Right lung (tissue), 5 donors: ENCODE results near the gene A1CF. TPM values are rescaled to one million over a fixed set of nuclear protein-coding genes. Genes with fewer than 3 reads are reported as not detected.
"Not testable (repeated sequence)": the region's sequence is repeated elsewhere in the genome, so short reads cannot be mapped to it uniquely, and the experiment has no call there.

ENCODE experiments used
- DNase-seq, 2 donors: peaks; one replicate each; pipeline ENCODE4 v3.0.0-alpha.2; 2013
- polyA plus RNA-seq, 5 donors: library from polyadenylated mRNA; unstranded; fragments of 120-200 nt; gene quantifications; one replicate each; pipeline versions ENCODE4 v1.2.1 to v1.2.3, GENCODE V29; 2013; ENCODE audit warnings: inconsistent platforms in 1 of 5, low replicate concordance in 1 of 5; ENCODE audit not compliant: insufficient read length in 5 of 5, insufficient read depth in 1 of 5

Gene A1CF
- polyA plus RNA-seq, 5 donors, result 0.05 to 0.42 (median 0.16) TPM

DNA sequence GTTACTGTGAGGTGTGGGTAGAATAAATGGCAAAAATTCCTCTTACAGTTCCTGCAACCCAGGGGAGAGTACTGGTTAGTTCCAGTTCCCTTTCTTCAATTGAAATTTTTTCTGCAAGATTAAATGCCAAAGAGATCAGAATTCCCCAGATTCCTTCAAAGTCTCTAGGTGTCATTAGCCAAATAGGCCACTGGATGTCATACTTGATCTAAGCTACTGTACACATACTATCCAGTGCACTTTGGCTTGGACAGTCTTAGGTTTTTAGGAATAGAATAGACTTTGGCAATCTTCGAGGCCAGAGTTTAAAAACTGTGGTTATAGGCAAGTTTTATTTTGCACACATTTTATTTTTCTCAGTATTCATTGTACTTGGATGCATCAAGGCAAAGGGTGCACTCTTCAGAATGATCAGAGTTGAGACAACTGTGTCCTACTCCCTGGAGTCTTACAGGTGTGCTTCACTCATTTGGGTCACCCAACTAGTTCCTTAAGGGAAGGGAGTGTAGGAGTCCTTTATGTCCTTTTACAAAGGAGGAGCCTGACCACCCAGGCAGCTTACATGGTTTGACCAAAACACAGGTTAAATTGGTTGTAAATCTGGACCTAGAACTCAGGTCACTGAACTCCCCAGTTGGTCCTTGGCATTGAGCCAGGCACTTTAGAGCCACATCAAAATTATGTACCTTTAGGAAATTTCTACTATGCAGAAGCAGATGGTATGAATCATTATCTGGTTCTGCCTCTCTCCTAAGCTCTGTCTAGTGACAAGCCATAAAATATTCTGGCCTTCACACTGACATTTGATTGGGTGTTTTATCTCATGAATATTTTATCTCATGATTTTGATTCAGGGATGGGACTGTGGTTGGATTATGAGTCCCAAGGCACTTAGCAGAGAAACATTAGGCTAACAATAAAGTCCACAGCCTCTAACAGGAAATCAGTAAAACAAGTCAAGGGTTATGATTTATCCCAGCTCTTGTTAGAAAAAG, 96.2 kb downstream of the A1CF start:
- DNase-seq, result peak in 1 of 2 donors; percentile 12

DNA sequence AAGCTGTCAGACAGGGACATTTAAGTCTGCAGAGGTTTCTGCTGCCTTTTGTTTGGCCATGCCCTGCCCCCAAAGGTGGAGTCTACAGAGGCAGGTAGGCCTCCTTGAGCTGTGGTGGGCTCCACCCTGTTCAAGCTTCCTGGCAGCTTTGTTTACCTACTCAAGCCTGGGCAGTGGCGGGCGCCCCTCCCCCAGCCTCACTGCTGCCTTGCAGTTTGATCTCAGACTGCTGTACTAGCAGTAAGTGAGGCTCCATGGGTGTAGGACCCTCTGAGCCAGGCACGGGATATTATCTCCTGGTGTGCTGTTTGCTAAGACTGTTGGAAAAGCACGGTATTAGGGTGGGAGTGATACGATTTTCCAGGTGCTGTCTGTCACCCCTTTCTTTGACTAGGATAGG, 97.5 kb downstream of the A1CF start:
- not testable (repeated sequence) for DNase-seq

DNA sequence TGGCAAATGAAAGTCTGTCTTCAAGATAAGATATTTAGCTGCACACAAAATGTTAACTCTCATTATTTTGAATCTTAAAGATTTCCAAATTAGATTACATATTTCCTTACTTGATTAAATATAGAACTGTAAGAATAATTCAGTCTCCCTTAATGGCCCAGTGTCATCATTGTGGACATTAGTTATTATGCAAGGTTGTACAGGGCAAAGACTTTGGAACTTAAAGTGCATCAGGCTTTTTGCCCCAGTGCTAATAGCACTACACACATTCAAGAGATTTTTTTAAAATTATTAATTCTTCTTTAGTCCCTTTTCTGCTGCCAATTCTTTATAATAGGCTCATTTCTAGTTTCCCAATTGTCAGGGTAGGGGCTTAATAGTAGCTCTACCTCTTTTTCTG, 103.4 kb downstream of the A1CF start:
- DNase-seq, result not testable (repeated sequence)

DNA sequence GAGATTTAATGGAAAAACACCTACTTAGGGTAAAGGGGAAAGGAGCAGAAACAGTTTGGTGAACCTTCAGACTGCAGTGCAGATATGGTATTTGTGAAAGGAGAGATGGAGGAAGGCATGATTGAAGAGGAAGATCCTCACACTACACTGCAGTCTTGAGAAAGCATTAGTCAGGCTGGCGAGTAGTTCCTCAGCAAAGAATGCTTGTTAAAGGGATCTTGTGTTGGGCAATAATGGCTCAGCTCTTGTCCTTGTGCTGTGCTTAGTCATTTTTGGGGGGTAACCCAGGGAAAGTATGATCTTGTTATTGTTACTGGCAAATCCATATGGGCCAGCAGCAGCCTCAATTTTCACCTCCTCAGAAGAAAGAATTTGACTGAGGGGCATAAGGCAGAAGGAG, 105.4 kb downstream of the A1CF start:
- DNase-seq, result not testable (repeated sequence)

DNA sequence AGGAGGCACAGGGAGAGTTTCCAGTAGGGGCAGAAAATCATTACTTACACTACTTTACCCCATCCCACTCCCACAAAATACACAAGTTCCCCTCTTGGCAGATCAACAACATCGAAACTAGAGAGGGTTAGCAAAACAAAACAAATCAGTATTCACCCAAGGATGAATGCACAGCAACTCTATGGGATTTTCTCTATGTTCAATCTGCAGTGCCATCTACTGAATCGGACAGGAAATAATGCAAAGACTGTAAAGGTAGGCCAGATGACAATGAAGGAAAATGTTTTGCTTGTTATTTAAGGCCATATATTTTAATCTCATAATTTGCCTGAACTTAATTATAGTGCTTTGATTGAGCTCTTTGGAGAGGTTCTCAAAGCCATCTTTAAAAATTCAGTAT, 110.6 kb downstream of the A1CF start:
- not testable (repeated sequence) for DNase-seq

DNA sequence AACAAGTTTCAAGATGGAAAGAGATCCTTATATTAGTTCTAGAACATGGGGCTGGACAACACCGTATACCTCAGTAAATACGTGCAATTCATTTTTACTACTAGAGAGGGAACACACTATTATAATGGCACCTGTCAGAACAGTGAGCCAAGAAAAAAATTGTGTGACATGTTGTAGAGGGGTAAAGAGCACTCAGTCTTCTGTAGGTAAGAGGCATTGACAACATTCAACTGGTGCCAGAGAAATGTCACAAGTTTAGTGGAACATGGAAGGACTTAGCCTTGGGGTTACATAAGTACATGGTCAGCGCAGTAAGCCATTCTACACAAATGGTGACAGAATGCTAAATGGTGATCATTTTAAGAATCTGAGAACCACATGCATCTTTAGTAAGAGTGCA, 113.4 kb downstream of the A1CF start:
- not testable (repeated sequence) for DNase-seq

DNA sequence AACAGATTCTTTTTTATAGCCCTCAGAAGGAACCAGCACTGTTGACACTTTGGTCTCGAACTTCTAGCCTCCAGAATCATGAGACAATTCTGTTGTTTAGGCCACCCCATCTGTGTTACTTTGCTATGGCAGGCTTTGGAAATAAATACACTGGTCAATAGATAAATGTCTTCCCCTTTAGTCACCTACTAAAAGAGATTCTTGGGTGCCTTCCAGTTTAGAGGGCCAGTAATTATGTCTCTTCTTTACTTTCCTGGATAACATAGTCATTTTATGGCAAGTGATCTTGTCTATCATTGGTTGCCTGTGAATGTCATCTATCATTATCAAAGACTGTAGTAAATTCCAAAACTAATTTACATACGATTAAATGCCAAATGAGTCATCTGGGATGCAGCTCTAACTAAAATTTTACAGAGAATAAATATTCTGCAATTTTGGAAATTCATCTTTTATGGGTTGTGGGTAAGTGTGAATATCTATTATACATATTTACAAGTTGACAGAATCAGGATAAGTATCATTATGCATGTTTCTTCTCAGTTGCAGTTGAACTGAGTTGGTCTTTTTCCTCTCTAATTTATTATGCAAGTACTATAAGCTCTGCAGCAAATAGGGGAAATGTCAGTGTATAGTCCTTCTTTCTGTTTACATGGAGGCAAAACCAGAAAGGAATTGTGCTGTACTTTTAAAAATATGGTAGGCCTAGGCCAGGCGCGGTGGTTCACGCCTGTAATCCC, 118.5 kb downstream of the A1CF start:
- not testable (repeated sequence) for DNase-seq

Other genes starting within 250 kb of the A1CF start
- 10 to 100 TPM in 4 of 5 donors, 1 to 10 TPM in 1; 6.5 to 12.4 (median 10.7) TPM for gene ASAH2B, start 145.7 kb downstream of the A1CF start, polyA plus RNA-seq
- 10 to 100 TPM; 12.4 to 21.3 (median 15.8) TPM for gene PRKG1, start 188.9 kb upstream of the A1CF start, polyA plus RNA-seq